Smooth muscle cell (in vitro differentiated cells): ENCODE results near the gene AFAP1L2. TPM values are rescaled to one million over a fixed set of nuclear protein-coding genes. Genes with fewer than 3 reads are reported as not detected.

Experiments
- DNase-seq: peaks from one replicate; lab custom pipeline; 2025; ENCODE audit not compliant: unreplicated experiment; lab: John Stamatoyannopoulos, UW
- H2AFZ ChIP-seq: fragments of 200-600 bp; sonication (generic); 2 replicates; pipeline ENCODE4 v1.6.0; 2016; ENCODE audit warnings: antibody characterized with exemption, low read depth, mild to moderate bottlenecking
- H3F3A ChIP-seq: fragments of 200-600 bp; sonication (generic); 2 replicates; pipeline ENCODE4 v1.6.0; 2017; ENCODE audit warnings: antibody characterized with exemption, low read depth
- H3K27ac ChIP-seq: fragments of 200-600 bp; sonication (generic); 2 replicates; pipeline ENCODE4 v1.5.1; 2016; ENCODE audit warnings: low read depth, mild to moderate bottlenecking
- H3K27me3 ChIP-seq: fragments of 200-600 bp; sonication (generic); 2 replicates; pipeline ENCODE4 v1.6.1; 2016; ENCODE audit warnings: low read depth, mild to moderate bottlenecking
- H3K36me3 ChIP-seq: fragments of 200-600 bp; sonication (generic); 2 replicates; pipeline ENCODE4 v1.5.1; 2016; ENCODE audit warnings: low read depth
- H3K4me1 ChIP-seq: fragments of 200-600 bp; sonication (generic); 2 replicates; pipeline ENCODE4 v1.5.1; 2016; ENCODE audit warnings: low read depth
- H3K4me2 ChIP-seq: fragments of 200-600 bp; sonication (generic); 2 replicates; pipeline ENCODE4 v1.6.0; 2016; ENCODE audit warnings: mild to moderate bottlenecking
- H3K4me3 ChIP-seq: fragments of 200-600 bp; sonication (generic); 2 replicates; pipeline ENCODE4 v1.5.1; 2016; ENCODE audit warnings: mild to moderate bottlenecking
- H3K79me2 ChIP-seq: fragments of 200-600 bp; sonication (generic); 2 replicates; pipeline ENCODE4 v1.6.0; 2016; ENCODE audit warnings: low read depth, mild to moderate bottlenecking
- H3K9ac ChIP-seq: fragments of 200-600 bp; sonication (generic); 2 replicates; pipeline ENCODE4 v1.6.0; 2016; ENCODE audit warnings: low read depth
- H3K9me3 ChIP-seq: fragments of 200-600 bp; sonication (generic); replicated peaks from 2 replicates; pipeline ENCODE4 v1.5.1; 2016; ENCODE audit warnings: low read depth
- H4K20me1 ChIP-seq: fragments of 200-600 bp; sonication (generic); 2 replicates; pipeline ENCODE4 v1.6.0; 2016; ENCODE audit warnings: low read depth
- WGBS: methylation state at CpG from one replicate; pipeline ENCODE4 v1.1.7; 2016; ENCODE audit warnings: low lambda C conversion rate; 5-methylcytosine and 5-hydroxymethylcytosine counted together
- polyA plus RNA-seq: library from polyadenylated mRNA; unstranded; fragments of >200 nt; fragmentation: Nextera tagmentation; extraction: Ambion mirVana; gene quantifications from 2 replicates; pipeline ENCODE4 v1.2.1, GENCODE V29; 2016
- total RNA-seq: library from RNA; depleted of rRNA; stranded (reverse); fragments of >200 nt; gene quantifications from 2 replicates; pipeline ENCODE4 v1.2.3, GENCODE V29; 2014
- TF ChIP-seq, protein P1 (sequence below): fragments of 200-600 bp; sonication (generic); IDR thresholded peaks from 2 replicates; pipeline ENCODE4 v1.5.1; 2017; ENCODE audit warnings: borderline replicate concordance, mild to moderate bottlenecking, antibody characterized with exemption; ENCODE audit not compliant: insufficient read depth, poor library complexity, severe bottlenecking

Gene AFAP1L2
- total and polyA plus RNA-seq, 2 experiments from 2014 or later = 43.3 to 47.2 TPM

DNA sequence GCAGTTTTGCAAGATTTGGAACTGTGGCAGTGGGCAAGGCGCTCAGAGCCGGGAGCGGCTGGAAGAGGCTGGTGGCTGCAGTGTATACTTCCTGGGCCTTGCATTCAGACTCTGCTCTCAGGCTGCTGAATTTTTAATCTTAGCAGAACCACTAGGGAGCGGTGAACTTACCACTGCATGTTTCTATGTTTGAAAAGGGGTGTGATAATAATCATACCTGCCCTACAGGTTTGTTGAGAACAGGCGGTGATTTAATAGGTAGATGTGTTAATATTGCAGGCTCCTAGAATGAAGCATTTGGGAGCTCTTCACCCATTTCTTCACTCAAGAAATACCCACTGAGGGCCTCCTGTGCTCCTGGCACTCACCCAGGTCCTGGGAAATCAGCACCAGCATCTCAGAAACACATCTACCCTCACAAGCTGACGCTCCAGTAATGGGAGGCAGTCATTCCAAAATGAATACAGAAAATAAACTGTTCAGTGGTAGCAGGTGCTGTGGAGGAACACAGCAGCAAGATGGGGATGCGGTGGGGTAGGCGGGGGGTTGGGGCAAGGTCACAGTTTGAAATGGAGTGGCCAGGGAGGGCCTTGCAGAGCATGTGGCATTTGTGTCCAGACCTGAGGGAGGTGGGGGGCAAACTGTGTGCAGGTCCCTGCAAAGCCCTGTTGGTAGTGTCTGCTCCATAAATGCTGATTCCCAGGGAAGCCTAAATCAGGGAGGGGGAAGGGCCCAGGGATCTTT lies 124.2 kb downstream of the AFAP1L2 start:
- H3K9me3 ChIP-seq = no peaks in the 10 kb centered on the region
- no peaks in the 10 kb centered on the region for H3F3A ChIP-seq
- H3K9ac ChIP-seq = no peak overlapping the region
- H3K4me1 ChIP-seq = no peaks in the 10 kb centered on the region
- H3K27me3 ChIP-seq = no peaks in the 10 kb centered on the region
- H3K4me3 ChIP-seq = no peak overlapping the region
- no peaks in the 10 kb centered on the region for H4K20me1 ChIP-seq
- no peaks in the 10 kb centered on the region for H3K79me2 ChIP-seq
- no peak overlapping the region for H3K27ac ChIP-seq
- no peak overlapping the region for H2AFZ ChIP-seq
- no peak overlapping the region for H3K4me2 ChIP-seq
- TF ChIP-seq, protein P1, sequence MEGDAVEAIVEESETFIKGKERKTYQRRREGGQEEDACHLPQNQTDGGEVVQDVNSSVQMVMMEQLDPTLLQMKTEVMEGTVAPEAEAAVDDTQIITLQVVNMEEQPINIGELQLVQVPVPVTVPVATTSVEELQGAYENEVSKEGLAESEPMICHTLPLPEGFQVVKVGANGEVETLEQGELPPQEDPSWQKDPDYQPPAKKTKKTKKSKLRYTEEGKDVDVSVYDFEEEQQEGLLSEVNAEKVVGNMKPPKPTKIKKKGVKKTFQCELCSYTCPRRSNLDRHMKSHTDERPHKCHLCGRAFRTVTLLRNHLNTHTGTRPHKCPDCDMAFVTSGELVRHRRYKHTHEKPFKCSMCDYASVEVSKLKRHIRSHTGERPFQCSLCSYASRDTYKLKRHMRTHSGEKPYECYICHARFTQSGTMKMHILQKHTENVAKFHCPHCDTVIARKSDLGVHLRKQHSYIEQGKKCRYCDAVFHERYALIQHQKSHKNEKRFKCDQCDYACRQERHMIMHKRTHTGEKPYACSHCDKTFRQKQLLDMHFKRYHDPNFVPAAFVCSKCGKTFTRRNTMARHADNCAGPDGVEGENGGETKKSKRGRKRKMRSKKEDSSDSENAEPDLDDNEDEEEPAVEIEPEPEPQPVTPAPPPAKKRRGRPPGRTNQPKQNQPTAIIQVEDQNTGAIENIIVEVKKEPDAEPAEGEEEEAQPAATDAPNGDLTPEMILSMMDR = no peak
- 91% methylated on average over 8 of the region's 8 CpGs for WGBS
- no peak for DNase-seq
- no peaks in the 10 kb centered on the region for H3K36me3 ChIP-seq

DNA sequence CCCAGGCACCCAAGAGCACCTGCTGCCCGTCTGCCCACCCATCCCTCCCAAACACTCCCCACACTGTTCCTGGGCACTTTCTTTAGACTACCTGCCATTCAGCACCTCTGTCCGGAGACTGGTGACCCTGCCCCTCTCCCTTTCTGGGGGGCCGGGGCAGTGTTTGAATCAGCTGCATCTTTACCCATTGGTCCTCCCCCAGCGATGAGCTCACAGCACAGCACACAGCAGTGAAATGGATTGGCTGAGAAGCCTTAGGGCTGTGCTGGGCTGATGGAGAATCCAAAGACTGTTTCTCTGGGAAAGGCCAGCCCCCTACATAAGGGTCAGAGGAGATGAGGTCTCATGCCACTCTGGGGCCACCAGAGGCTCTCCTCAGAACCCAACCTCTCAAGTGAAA lies 125.0 kb downstream of the AFAP1L2 start:
- Histone ChIP-seq H2AFZ (no peak overlapping the region), H3F3A (no peaks in the 10 kb centered on the region), H4K20me1 (no peaks in the 10 kb centered on the region), H3K27me3 (no peaks in the 10 kb centered on the region), H3K9ac (no peak overlapping the region), H3K4me2 (no peak overlapping the region), H3K36me3 (no peaks in the 10 kb centered on the region), H3K4me1 (no peaks in the 10 kb centered on the region), H3K9me3 (no peaks in the 10 kb centered on the region), H3K4me3 (no peak overlapping the region), H3K27ac (no peak overlapping the region), H3K79me2 (no peaks in the 10 kb centered on the region)
- DNase-seq = no peak
- TF ChIP-seq, protein P1 = no peak
- WGBS = 93% methylated on average over 3 of the region's 4 CpGs

DNA sequence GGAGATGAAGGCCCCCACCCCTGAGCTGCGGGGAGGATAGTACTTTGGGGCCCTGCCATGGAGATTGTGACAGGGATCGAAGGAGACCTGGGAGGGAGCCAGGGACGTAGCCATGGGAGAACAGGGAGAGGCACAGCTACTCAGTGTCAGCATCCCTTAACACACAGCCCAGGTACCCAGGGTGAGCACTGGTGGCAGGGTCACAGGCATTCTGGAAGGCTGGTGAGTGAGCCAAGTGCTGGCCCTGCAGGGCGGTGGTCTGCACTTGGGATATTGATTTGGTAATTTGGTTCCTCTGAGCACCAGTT lies 125.5 kb downstream of the AFAP1L2 start:
- Histone ChIP-seq H3F3A (no peaks in the 10 kb centered on the region), H2AFZ (no peak overlapping the region), H3K79me2 (no peaks in the 10 kb centered on the region), H3K4me1 (no peaks in the 10 kb centered on the region), H3K9ac (no peak overlapping the region), H3K36me3 (no peaks in the 10 kb centered on the region), H4K20me1 (no peaks in the 10 kb centered on the region), H3K4me3 (no peak overlapping the region), H3K27me3 (no peaks in the 10 kb centered on the region), H3K4me2 (no peak overlapping the region), H3K9me3 (no peaks in the 10 kb centered on the region), H3K27ac (no peak overlapping the region)
- no peak for DNase-seq
- TF ChIP-seq, protein P1 = no peak
- WGBS = 92% methylated on average over 4 of the region's 4 CpGs
